ENCODE measurements around the gene ADAMTS2.

DNA sequence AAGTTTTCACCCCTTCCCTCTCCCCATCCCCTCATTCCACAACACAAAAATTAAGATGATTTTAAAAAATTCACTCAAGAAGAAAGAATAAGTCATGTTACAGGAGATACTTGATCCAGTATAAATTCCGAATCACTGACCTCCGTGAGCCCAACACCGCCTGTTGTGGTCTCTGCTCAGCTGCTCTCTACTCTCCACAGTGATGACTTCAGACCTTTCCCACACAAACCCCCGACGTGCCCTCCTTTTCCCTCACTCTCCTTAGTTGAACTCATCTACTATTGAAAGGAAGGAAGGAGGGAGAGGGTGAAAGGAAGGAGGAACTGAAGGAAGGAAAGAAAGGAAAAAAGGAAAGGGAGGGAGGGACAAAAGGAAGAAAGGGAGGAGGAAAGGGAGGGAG is 230.0 kb downstream of the ADAMTS2 start:
- TF ChIP-seq CTCF (conservative IDR thresholded peaks at IDR 0.05; ENCODE audit: low read depth, low read length) (no peak), MAFK (IDR thresholded peaks at IDR 0.05; ENCODE audit: low read depth, low read length) (no peak), RAD21 (IDR thresholded peaks at IDR 0.05; ENCODE audit: low read length) (no peak), SMC3 (IDR thresholded peaks at IDR 0.05; ENCODE audit: low read depth, low read length) (no peak), RFX5 (IDR thresholded peaks at IDR 0.05; ENCODE audit: low read depth, low read length) (no peak), POLR2A (IDR thresholded peaks at IDR 0.05; ENCODE audit: low read depth, low read length) (no peak), CEBPB (IDR thresholded peaks at IDR 0.05; ENCODE audit: low read depth, low read length) (no peak), MXI1 (IDR thresholded peaks at IDR 0.05; ENCODE audit: borderline replicate concordance, low read depth, low read length) (no peak), RCOR1 (IDR thresholded peaks at IDR 0.05; ENCODE audit: insufficient replicate concordance, low read length) (no peak)
- TF ChIP-seq, protein P1, sequence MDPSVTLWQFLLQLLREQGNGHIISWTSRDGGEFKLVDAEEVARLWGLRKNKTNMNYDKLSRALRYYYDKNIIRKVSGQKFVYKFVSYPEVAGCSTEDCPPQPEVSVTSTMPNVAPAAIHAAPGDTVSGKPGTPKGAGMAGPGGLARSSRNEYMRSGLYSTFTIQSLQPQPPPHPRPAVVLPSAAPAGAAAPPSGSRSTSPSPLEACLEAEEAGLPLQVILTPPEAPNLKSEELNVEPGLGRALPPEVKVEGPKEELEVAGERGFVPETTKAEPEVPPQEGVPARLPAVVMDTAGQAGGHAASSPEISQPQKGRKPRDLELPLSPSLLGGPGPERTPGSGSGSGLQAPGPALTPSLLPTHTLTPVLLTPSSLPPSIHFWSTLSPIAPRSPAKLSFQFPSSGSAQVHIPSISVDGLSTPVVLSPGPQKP (IDR thresholded peaks at IDR 0.05; ENCODE audit: borderline replicate concordance, low read depth, low read length): no peak
